PC-3 (cell line): ENCODE data around the gene ATF6. TPM values are rescaled to one million over a fixed set of nuclear protein-coding genes. Genes with fewer than 3 reads are reported as not detected.

Experiments used
- ATAC-seq: fragments of 200-7000 bp; cut with Tn5 transposase; 2 replicates; pipeline ENCODE4 v1.9.1; 2020; ENCODE audit warnings: mild to moderate bottlenecking, moderate library complexity
- BruUV-seq: library from RNA; stranded (reverse); fragments of 400-500 nt; replicated peaks from 2 replicates; lab custom pipeline; 2021; lab: Mats Ljungman, UMichigan
- CTCF ChIA-PET: fragments of 300-600 bp; sonication (Branson Sonifier 250); formaldehyde crosslinking; loops from one replicate; lab custom pipeline; 2022; ENCODE audit warnings: antibody characterized with exemption; lab: Charles Lee
- POLR2A ChIA-PET: fragments of 300-600 bp; sonication (Branson Sonifier 250); formaldehyde crosslinking; loops from one replicate; lab custom pipeline; 2022; ENCODE audit warnings: antibody characterized with exemption; ENCODE audit not compliant: unreplicated experiment; lab: Charles Lee
- DNase-seq: peaks from one replicate; pipeline ENCODE4 v3.0.0-alpha.2; 2015
- H2AFZ ChIP-seq: fragments of 300-600 bp; sonication (generic); 2 replicates; pipeline ENCODE4 v1.6.0; 2016; ENCODE audit warnings: antibody characterized with exemption, low read length
- H3F3A ChIP-seq: fragments of 300-600 bp; sonication (generic); one replicate; pipeline ENCODE4 v1.6.0; 2017; ENCODE audit warnings: antibody characterized with exemption, low read length, control low read depth, mild to moderate bottlenecking; ENCODE audit not compliant: unreplicated experiment
- H3K27ac ChIP-seq: fragments of 300-600 bp; sonication (generic); 2 replicates; pipeline ENCODE4 v1.5.1; 2016; ENCODE audit warnings: mild to moderate bottlenecking, low read length
- H3K27me3 ChIP-seq: fragments of 300-600 bp; sonication (generic); 2 replicates; pipeline ENCODE4 v1.6.1; 2016; ENCODE audit warnings: low read length, mixed read lengths
- H3K36me3 ChIP-seq: fragments of 300-600 bp; sonication (generic); 2 replicates; pipeline ENCODE4 v1.6.1; 2016; ENCODE audit warnings: low read depth, mixed run types, low read length, mixed read lengths
- H3K4me1 ChIP-seq: fragments of 300-600 bp; sonication (generic); 2 replicates; pipeline ENCODE4 v1.5.1; 2016; ENCODE audit warnings: low read length; ENCODE audit not compliant: insufficient read depth
- H3K4me2 ChIP-seq: fragments of 300-600 bp; sonication (generic); 2 replicates; pipeline ENCODE4 v1.6.0; 2016; ENCODE audit warnings: low read length
- H3K4me3 ChIP-seq: fragments of 300-600 bp; sonication (generic); 2 replicates; pipeline ENCODE4 v1.5.1; 2016; ENCODE audit warnings: mild to moderate bottlenecking, low read length, mixed read lengths
- H3K79me2 ChIP-seq: fragments of 300-600 bp; sonication (generic); 2 replicates; pipeline ENCODE4 v1.6.1; 2017; ENCODE audit warnings: low read length, mixed read lengths
- H3K9ac ChIP-seq: fragments of 300-600 bp; sonication (generic); 2 replicates; pipeline ENCODE4 v1.6.0; 2016; ENCODE audit warnings: mild to moderate bottlenecking, low read length
- H3K9me2 ChIP-seq: fragments of 300-600 bp; sonication (generic); replicated peaks from 2 replicates; pipeline ENCODE4 v1.6.1; 2016; ENCODE audit warnings: mixed run types, low read length, mixed read lengths
- H3K9me3 ChIP-seq: fragments of 300-600 bp; sonication (generic); 2 replicates; pipeline ENCODE4 v1.6.1; 2016; ENCODE audit warnings: low read length, mixed read lengths
- H4K20me1 ChIP-seq: fragments of 300-600 bp; sonication (generic); 2 replicates; pipeline ENCODE4 v1.6.1; 2016; ENCODE audit warnings: low read length, mixed read lengths
- CTCF ChIP-seq: fragments of 300-600 bp; sonication (generic); conservative IDR thresholded peaks from 2 replicates; pipeline ENCODE4 v1.5.1; 2017; ENCODE audit warnings: antibody characterized with exemption, low read depth, mild to moderate bottlenecking, low read length
- EZH2 ChIP-seq: fragments of 300-600 bp; sonication (generic); IDR thresholded peaks from one replicate; pipeline ENCODE4 v1.6.1; 2017; ENCODE audit warnings: antibody characterized with exemption, mild to moderate bottlenecking, low read length; ENCODE audit not compliant: unreplicated experiment
- EZH2phosphoT487 ChIP-seq: fragments of 300-600 bp; sonication (generic); IDR thresholded peaks from 2 replicates; pipeline ENCODE4 v1.6.1; 2018; ENCODE audit warnings: mild to moderate bottlenecking, antibody characterized with exemption, low read length, borderline replicate concordance
- intact Hi-C: fragments of 100-400 bp; cut with micrococcal nuclease; formaldehyde crosslinking; loops from 2 replicates; pipeline ENCODE4 v1.9.0; 2023
- total RNA-seq: library from RNA; depleted of rRNA; stranded (reverse); fragments of >200 nt; gene quantifications from 2 replicates; pipeline ENCODE4 v1.2.3, GENCODE V29; 2014

ATF6 gene
- total RNA-seq, 1 experiment from 2014 or later: 19.7 TPM

DNA sequence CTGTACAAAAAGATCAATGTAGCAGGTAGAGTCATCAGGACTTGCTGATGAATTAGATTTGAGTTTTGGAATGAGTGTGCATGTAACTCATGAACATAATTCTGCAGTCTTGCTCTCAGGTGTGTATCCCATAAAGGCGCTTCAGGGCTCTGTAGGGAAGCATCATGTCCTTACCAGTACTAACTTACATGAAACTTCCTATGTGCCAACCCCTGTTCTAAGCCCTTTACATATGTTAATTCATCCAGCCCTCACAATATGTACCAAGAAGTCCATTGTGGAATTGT, 46.9 kb upstream of the ATF6 start:
- BruUV-seq: no TSS peak
- H3K27ac ChIP-seq: no peak overlapping the region
- H3F3A ChIP-seq: no peaks in the 10 kb centered on the region

DNA sequence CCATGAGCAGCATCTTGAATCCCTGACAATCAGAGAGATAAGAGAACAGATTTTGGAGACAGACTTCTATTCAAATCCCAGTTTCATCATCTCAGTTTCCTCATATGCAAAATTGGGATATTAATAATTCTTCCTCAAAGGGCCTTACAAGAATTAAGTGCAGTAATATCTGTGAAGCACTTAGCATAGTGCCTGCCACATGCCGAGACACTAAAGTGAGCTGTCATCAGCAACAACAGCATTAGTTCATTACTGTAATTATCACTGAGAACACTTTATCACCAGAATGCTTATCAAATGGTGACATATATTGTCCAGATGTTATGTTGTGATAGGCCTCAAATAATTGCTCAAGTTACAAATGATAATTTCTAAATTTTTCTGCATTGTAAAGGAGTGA, 45.7 kb upstream of the ATF6 start:
- H3K27ac ChIP-seq: no peak overlapping the region
- H2AFZ ChIP-seq: no peak overlapping the region
- H4K20me1 ChIP-seq: no peaks in the 10 kb centered on the region
- H3K4me1 ChIP-seq: peaks cover 38% of the 10 kb centered on the region
- H3K9me2 ChIP-seq: no peaks in the 10 kb centered on the region
- H3K79me2 ChIP-seq: peaks cover 2% of the 10 kb centered on the region; the same call in 1 of the 2 replicates
- no peak overlapping the region for H3K9ac ChIP-seq
- H3K4me3 ChIP-seq: no peak overlapping the region
- TF ChIP-seq EZH2: no peak
- TF ChIP-seq EZH2phosphoT487: no peak
- TF ChIP-seq CTCF: no peak
- H3K9me3 ChIP-seq: no peaks in the 10 kb centered on the region
- intact Hi-C loops: no loop called here
- no peaks in the 10 kb centered on the region for H3K36me3 ChIP-seq
- H3K4me2 ChIP-seq: no peak overlapping the region
- no peaks in the 10 kb centered on the region for H3F3A ChIP-seq
- BruUV-seq: no TSS peak
- POLR2A ChIA-PET: no interaction called here
- DNase-seq (no peak), ATAC-seq (no peak)
- CTCF ChIA-PET: no interaction called here
- H3K27me3 ChIP-seq: no peaks in the 10 kb centered on the region

More for the DNA sequence above, 46.9 kb upstream of the ATF6 start:
- no peaks in the 10 kb centered on the region for H3K36me3 ChIP-seq
- ChIA-PET POLR2A (no interaction called here), CTCF (no interaction called here)
- H4K20me1 ChIP-seq: no peaks in the 10 kb centered on the region
- intact Hi-C loops: no loop called here
- no peak overlapping the region for H3K4me3 ChIP-seq
- no peak overlapping the region for H3K4me2 ChIP-seq
- ATAC-seq: no peak
- no peak for DNase-seq
- peaks cover 31% of the 10 kb centered on the region for H3K4me1 ChIP-seq
- no peak for TF ChIP-seq EZH2
- no peak for TF ChIP-seq EZH2phosphoT487
- H3K9me3 ChIP-seq: no peaks in the 10 kb centered on the region
- no peak overlapping the region for H3K9ac ChIP-seq
- no peak overlapping the region for H2AFZ ChIP-seq
- H3K27me3 ChIP-seq: no peaks in the 10 kb centered on the region
- H3K9me2 ChIP-seq: no peaks in the 10 kb centered on the region
- no peaks in the 10 kb centered on the region for H3K79me2 ChIP-seq

- peak within 1 kb of the TSS; percentile 4; the same call in 1 of the 2 replicates for H3K4me3 ChIP-seq
- no peaks in the 10 kb centered on the region for H4K20me1 ChIP-seq
- H3F3A ChIP-seq: no peaks in the 10 kb centered on the region
- peaks cover 9% of the 10 kb centered on the region for H3K79me2 ChIP-seq
- no peaks in the 10 kb centered on the region for H3K27me3 ChIP-seq
- ATAC-seq: no peak
- no TSS peak for BruUV-seq
- intact Hi-C loops: no loop called here
- TF ChIP-seq EZH2 (no peak), EZH2phosphoT487 (no peak), CTCF (no peak)
- 0 out of 2 replicates have a peak within 1 kb of the TSS, but pooled peaks have one; percentile 30 for H2AFZ ChIP-seq
- no peaks in the 10 kb centered on the region for H3K9me2 ChIP-seq
- peaks cover 45% of the 10 kb centered on the region for H3K4me1 ChIP-seq
- H3K9me3 ChIP-seq: no peaks in the 10 kb centered on the region
- H3K36me3 ChIP-seq: no peaks in the 10 kb centered on the region
- POLR2A ChIA-PET: no interaction called here
- no peak for DNase-seq
- peak within 1 kb of the TSS; percentile 55 for H3K27ac ChIP-seq
- CTCF ChIA-PET: interaction anchor here (0.9 kb wide), 1 partner anchor 17 kb away, joined by 11 read pairs; no protein-coding TSS in a partner anchor
- H3K4me2 ChIP-seq: peak within 1 kb of the TSS; percentile 51
- H3K9ac ChIP-seq: no peak within 1 kb of the TSS
Observed at GRCh38 chr1:161720956-161721737, 45.0 kb upstream of the ATF6 start, which contains the start of gene FCRLB. FCRLB (plus strand) TSS chr1:161721544; CDS start chr1:161722673, 1,129 bp downstream.
